Measurements from ENCODE around the gene ZNF774.

DNA sequence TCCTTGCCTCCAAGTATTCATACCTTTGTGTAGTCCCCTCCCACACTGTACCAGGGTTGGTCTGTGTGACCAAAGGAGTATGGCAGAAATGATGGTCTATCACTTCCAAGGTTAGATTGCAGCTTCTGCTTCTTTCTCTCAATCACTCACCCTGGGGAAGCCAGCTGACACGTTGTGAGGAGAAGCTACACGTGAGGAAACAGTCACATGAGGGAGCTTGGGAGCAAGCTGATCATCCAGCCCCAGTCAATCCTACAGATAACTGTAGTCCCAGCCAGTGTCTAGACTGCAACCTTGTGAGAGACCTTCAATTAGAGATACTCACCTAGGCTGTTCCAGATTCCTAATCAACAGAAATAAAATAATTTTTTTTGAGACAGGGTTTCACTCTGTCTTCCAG is 6.2 kb upstream of the ZNF774 start:
- TF ChIP-seq THAP11 (CRISPR knock-in tag; IDR thresholded peaks at IDR 0.05) (no peak), KAT2B (IDR thresholded peaks at IDR 0.05; ENCODE audit: borderline replicate concordance, low read depth, low read length) (no peak), SRY (CRISPR knock-in tag; IDR thresholded peaks at IDR 0.05) (no peak), SIN3A (IDR thresholded peaks at IDR 0.05; ENCODE audit: borderline replicate concordance, low read depth, low read length) (no peak), SP1 (IDR thresholded peaks at IDR 0.05) (no peak), SP1 (CRISPR knock-in tag; IDR thresholded peaks at IDR 0.05) (no peak), ZNF292 (CRISPR knock-in tag; IDR thresholded peaks at IDR 0.05; ENCODE audit: borderline replicate concordance, low read depth) (no peak), CTCF (CRISPR knock-in tag; IDR thresholded peaks at IDR 0.05) (no peak), ZBTB34 (CRISPR knock-in tag; IDR thresholded peaks at IDR 0.05) (no peak), IKZF4 (CRISPR knock-in tag; IDR thresholded peaks at IDR 0.05; ENCODE audit: borderline replicate concordance, low read depth, not compliant biosample characterization) (no peak), RAD21 (CRISPR knock-in tag; IDR thresholded peaks at IDR 0.05) (no peak), KDM4B (CRISPR knock-in tag; IDR thresholded peaks at IDR 0.05) (no peak), TMF1 (CRISPR knock-in tag; IDR thresholded peaks at IDR 0.05; ENCODE audit: low read depth) (no peak), EZH2 (conservative IDR thresholded peaks at IDR 0.05; ENCODE audit: low read depth, low read length) (no peak)
